OCI-LY3 (cell line): ENCODE data around the gene ICAM1.
"Not testable (repeated sequence)": the region's sequence is repeated elsewhere in the genome, so short reads cannot be mapped to it uniquely, and the experiment has no call there.

Experiments used
- CTCF ChIP-seq: fragments of 200-600, 300-600 bp; sonication (generic); IDR thresholded peaks from 2 replicates; pipeline ENCODE4 v1.5.1; 2014; ENCODE audit warnings: antibody characterized with exemption, low read length, low read depth
- EZH2phosphoT487 ChIP-seq: fragments of 200-600 bp; shearing (Covaris generic); IDR thresholded peaks from 2 replicates; pipeline ENCODE4 v1.6.1; 2018; ENCODE audit warnings: antibody characterized with exemption, mixed run types, low read depth

- TF ChIP-seq CTCF, EZH2phosphoT487: not testable (repeated sequence)
These were observed 11.1 kb downstream of the ICAM1 start for GRCh38 chr19:10282043-10282442.
